K562 (cell line): Measurements from ENCODE around the gene ZNHIT2. TPM values are rescaled to one million over a fixed set of nuclear protein-coding genes. Genes with fewer than 3 reads are reported as not detected.

Source experiments
- ATAC-seq: fragments of 200-7000 bp; cut with Tn5 transposase; 3 replicates; pipeline ENCODE4 v1.9.1; 2020; ENCODE audit warnings: moderate library complexity
- BruUV-seq: library from RNA; stranded (reverse); fragments of 400-500 nt; replicated peaks from 2 replicates; lab custom pipeline; 2021; lab: Mats Ljungman, UMichigan
- CTCF ChIA-PET: fragments of 300-600 bp; formaldehyde crosslinking; extraction: SDS; loops from one replicate; lab custom pipeline; 2021; ENCODE audit warnings: low intra/inter-chr PET ratio; lab: Yijun Ruan, JAX
- POLR2A ChIA-PET: fragments of 300-600, 350-650 bp; sonication (Branson Sonifier 250); formaldehyde crosslinking; extraction: SDS; loops from one replicate; lab custom pipeline; 2021; ENCODE audit warnings: antibody characterized with exemption, inconsistent platforms; lab: Yijun Ruan, JAX
- DNase-seq, 4 experiments: peaks; one replicate each; pipeline versions ENCODE4 v3.0.0 to v3.0.0-alpha.2; 2011 to 2018; ENCODE audit warnings: low spot score in 3 of 4, mixed read lengths in 3 of 4; ENCODE audit errors: extremely low read depth in 1 of 4
- FAIRE-seq: peaks from 2 replicates; lab custom pipeline; 2011; peaks lifted over from hg19 to GRCh38; lab: Jason Lieb, UNC
- H2AFZ ChIP-seq: 2 replicates; pipeline ENCODE4 v1.6.0; 2011; ENCODE audit warnings: low read depth, low read length, control low read depth, inconsistent platforms
- H3K27ac ChIP-seq: fragments of 200-600 bp; 3 replicates; pipeline ENCODE4 v1.8.0; 2011; ENCODE audit warnings: low read depth, mild to moderate bottlenecking, control low read depth, inconsistent platforms, low read length, moderate library complexity, mixed read lengths; ENCODE audit errors: extremely low read depth
- H3K27me3 ChIP-seq, 2 experiments: fragments of 300-600 bp in 1 of 2; 2 replicates in 1 of 2; 3 replicates in 1 of 2; pipeline versions ENCODE4 v1.6.0 to v1.8.0; 2011; ENCODE audit warnings: inconsistent platforms in 2 of 2, low read length in 2 of 2, mild to moderate bottlenecking in 1 of 2, mixed read lengths in 1 of 2, moderate library complexity in 1 of 2; ENCODE audit not compliant: control insufficient read depth in 2 of 2, insufficient read depth in 2 of 2
- H3K36me3 ChIP-seq: fragments of 300-600 bp; 3 replicates; pipeline ENCODE4 v1.8.0; 2011; ENCODE audit warnings: mild to moderate bottlenecking, low read length, inconsistent platforms; ENCODE audit not compliant: control insufficient read depth, insufficient read depth
- H3K4me1 ChIP-seq, 2 experiments: fragments of 200-600 bp in 1 of 2; replicated peaks in 1 of 2; 2 replicates in 1 of 2; 3 replicates in 1 of 2; pipeline versions ENCODE4 v1.5.1 to v1.8.0; 2011; ENCODE audit warnings: inconsistent platforms in 2 of 2, low read length in 2 of 2, mild to moderate bottlenecking in 1 of 2, mixed read lengths in 1 of 2, moderate library complexity in 1 of 2; ENCODE audit not compliant: control insufficient read depth in 2 of 2, insufficient read depth in 2 of 2
- H3K4me2 ChIP-seq: 2 replicates; pipeline ENCODE4 v1.6.1; 2011; ENCODE audit warnings: low read length, control low read depth, inconsistent platforms, mixed read lengths; ENCODE audit not compliant: insufficient read depth
- H3K4me3 ChIP-seq: fragments of 200-600 bp; sonication (generic), shearing (Covaris generic); 2 replicates; pipeline ENCODE4 v1.5.1; 2016; ENCODE audit warnings: control low read depth, inconsistent platforms
- H3K79me2 ChIP-seq: fragments of 200-600 bp; 3 replicates; pipeline ENCODE4 v1.8.0; 2011; ENCODE audit warnings: low read length, inconsistent platforms; ENCODE audit not compliant: control insufficient read depth, insufficient read depth
- H3K9ac ChIP-seq, 2 experiments: 2 replicates each; pipeline versions ENCODE4 v1.6.0 to v1.6.1; 2011; ENCODE audit warnings: low read depth in 2 of 2, low read length in 2 of 2, control low read depth in 1 of 2, inconsistent platforms in 1 of 2, mild to moderate bottlenecking in 1 of 2, mixed read lengths in 1 of 2; ENCODE audit not compliant: insufficient read depth in 1 of 2
- H3K9me1 ChIP-seq: one replicate; pipeline ENCODE4 v1.6.0; 2011; ENCODE audit warnings: inconsistent platforms, mild to moderate bottlenecking, low read length, moderate library complexity; ENCODE audit not compliant: control insufficient read depth, insufficient read depth
- H3K9me3 ChIP-seq: replicated peaks from 2 replicates; pipeline ENCODE4 v1.5.1; 2011; ENCODE audit warnings: low read depth, low read length, inconsistent platforms; ENCODE audit not compliant: control insufficient read depth, insufficient read depth
- H4K20me1 ChIP-seq: replicated peaks from 2 replicates; pipeline ENCODE4 v1.6.1; 2011; ENCODE audit warnings: low read length, inconsistent platforms, mixed read lengths; ENCODE audit not compliant: control insufficient read depth, insufficient read depth
- FOSL1 ChIP-seq: fragments of 200-800 bp; sonication (Bioruptor generic); conservative IDR thresholded peaks from 2 replicates; pipeline ENCODE4 v1.6.1; 2016; ENCODE audit warnings: missing genetic modification characterization, missing compliant biosample characterization
- KDM5B ChIP-seq: fragments of 200-600 bp; sonication (generic); IDR thresholded peaks from 2 replicates; pipeline ENCODE4 v1.6.1; 2012; ENCODE audit warnings: low read depth, mild to moderate bottlenecking, moderate library complexity, low read length, control low read depth, inconsistent platforms; ENCODE audit not compliant: insufficient replicate concordance
- KLF13 ChIP-seq: fragments of 450-650 bp; IDR thresholded peaks from 2 replicates; pipeline ENCODE4 v1.6.1; 2016; ENCODE audit warnings: missing genetic modification characterization, low read depth, mild to moderate bottlenecking, missing compliant biosample characterization, moderate library complexity, borderline replicate concordance
- MGA ChIP-seq: fragments of 450-650 bp; IDR thresholded peaks from 2 replicates; pipeline ENCODE4 v1.6.1; 2016; ENCODE audit warnings: mild to moderate bottlenecking, moderate library complexity
- PCBP1 ChIP-seq: fragments of 200-400 bp; formaldehyde crosslinking; IDR thresholded peaks from 2 replicates; pipeline ENCODE4 v1.6.1; 2018; ENCODE audit warnings: mild to moderate bottlenecking, low read depth, low read length; ENCODE audit not compliant: poor library complexity, severe bottlenecking
- PTRF ChIP-seq: fragments of 450-650 bp; IDR thresholded peaks from 2 replicates; pipeline ENCODE4 v1.6.1; 2016; ENCODE audit warnings: mild to moderate bottlenecking, missing genetic modification characterization, missing compliant biosample characterization
- RBM25 ChIP-seq: fragments of 200-400 bp; formaldehyde crosslinking; IDR thresholded peaks from 2 replicates; pipeline ENCODE4 v1.6.1; 2018; ENCODE audit warnings: low read length, low read depth, moderate library complexity; ENCODE audit not compliant: severe bottlenecking
- RBM39 ChIP-seq: fragments of 200-400 bp; formaldehyde crosslinking; optimal IDR thresholded peaks from 2 replicates; pipeline ENCODE3; 2018; ENCODE audit warnings: low read depth, low read length
- ZSCAN32 ChIP-seq: fragments of 450-650 bp; formaldehyde crosslinking; IDR thresholded peaks from 2 replicates; pipeline ENCODE4 v1.4.0; 2020; ENCODE audit warnings: mild to moderate bottlenecking, moderate library complexity
- WGBS: fragments of 100-300 bp; shearing (Covaris generic); methylation state at CpG from one replicate; pipeline ENCODE4 v1.1.6; 2016; ENCODE audit warnings: low coverage, mixed read lengths; ENCODE audit not compliant: insufficient coverage; ENCODE audit errors: missing lambda C conversion rate; 5-methylcytosine and 5-hydroxymethylcytosine counted together
- in situ Hi-C: fragments of 300-500 bp; cut with MboI; formaldehyde crosslinking; loops from 4 replicates; pipeline ENCODE4 v1.15.0; 2018; ENCODE audit warnings: inconsistent platforms, mixed read lengths
- intact Hi-C: fragments of 100-400 bp; cut with micrococcal nuclease; formaldehyde crosslinking; loops from 2 replicates; pipeline ENCODE4 v1.14.2; 2022
- polyA plus RNA-seq, 8 experiments: library from polyadenylated mRNA; depleted of rRNA in 4 of 8; stranded (reverse) in 5 of 8; unstranded in 3 of 8; fragments of >200 nt; fragmentation: Nextera tagmentation in 2 of 8; fragmentation: Illumina TruSeq in 1 of 8; extraction: Ambion mirVana in 2 of 8; extraction: Trizol in 1 of 8; gene quantifications; 2 replicates each; pipeline versions ENCODE4 v1.2.1 to v1.2.3, GENCODE V29; 2011 to 2014; ENCODE audit warnings: inconsistent platforms in 1 of 8, missing spikeins in 1 of 8
- total RNA-seq, 7 experiments: library from RNA; depleted of rRNA in 6 of 7; stranded (reverse); fragments of >200 nt in 6 of 7; fragmentation: Illumina TruSeq in 2 of 7; extraction: Trizol in 2 of 7; gene quantifications; 2 replicates each; pipeline versions ENCODE4 v1.2.1 to v1.2.3, GENCODE V29; 2011 to 2021; ENCODE audit warnings: low replicate concordance in 1 of 7

The ZNHIT2 gene
- total and polyA plus RNA-seq, 9 of the 15 experiments (the other 6 are each of a cell fraction or from before 2014, with no cell fraction given): 0.08 to 39.0 (median 2.5) TPM

GRCh38 chr11:65134952-65135632 is 17.6 kb upstream of the ZNHIT2 start:
- H3K9ac ChIP-seq: peak overlapping the region; percentile 98 to 99
- peaks cover 4% of the 10 kb centered on the region for H3K9me1 ChIP-seq
- peak overlapping the region; percentile 96 for H3K4me3 ChIP-seq
- H3K9me3 ChIP-seq: no peaks in the 10 kb centered on the region
- peaks cover 30% of the 10 kb centered on the region for H3K36me3 ChIP-seq
- ChIA-PET CTCF (interaction anchor here (0.6 kb wide), 1 partner anchor 46 kb away, joined by 3 read pairs; no protein-coding TSS in a partner anchor), POLR2A (interaction anchor here (0.5 to 8.4 kb wide), 30 partner anchors 9 to 364 kb away, joined by 3 to 182 read pairs (median 4); partner anchors contain the start of genes CAPN1, FAU, MAJIN and MALAT1)
- FAIRE-seq (peak; percentile 99), DNase-seq (peak; percentile 89 to 98 (median 92)), ATAC-seq (peak; percentile 93)
- H3K27me3 ChIP-seq: no peaks in the 10 kb centered on the region; a peak in 1 of 5 replicates
- peak overlapping the region; percentile 98 for H3K27ac ChIP-seq
- peaks cover 7% of the 10 kb centered on the region; the same call in 1 of the 2 replicates for H4K20me1 ChIP-seq
- peak overlapping the region; percentile 94 for H2AFZ ChIP-seq
- H3K79me2 ChIP-seq: peaks cover 41% of the 10 kb centered on the region
- WGBS: 2% methylated on average over 24 of the region's 24 CpGs
- in situ Hi-C loops: no loop called here
- peaks cover 21 to 46% of the 10 kb centered on the region in 2 experiments; a peak in 4 of 5 replicates for H3K4me1 ChIP-seq
- H3K4me2 ChIP-seq: peak overlapping the region; percentile 98
- intact Hi-C loops: loop anchor here (2.0 kb wide), 2 partner anchors 34 to 46 kb away; partner anchors contain the start of gene CAPN1
- TSS peak; percentile 85 for BruUV-seq
- peak; percentile 42; the same call in 1 of the 2 replicates for TF ChIP-seq FOSL1 (tag)
- no peak for TF ChIP-seq PCBP1
- TF ChIP-seq KLF13 (tag): no peak
- no peak for TF ChIP-seq PTRF (tag)
- TF ChIP-seq KDM5B: peak; percentile 77
- peak; percentile 89 for TF ChIP-seq RBM25
- peak; percentile 82 for TF ChIP-seq MGA
- no peak for TF ChIP-seq RBM39
- TF ChIP-seq ZSCAN32 (CRISPR knock-in tag): no peak
